Lung microvascular endothelial cell (primary cell): ENCODE measurements around the gene CPNE7. TPM values are rescaled to one million over a fixed set of nuclear protein-coding genes. Genes with fewer than 3 reads are reported as not detected.
"Not testable (repeated sequence)": the region's sequence is repeated elsewhere in the genome, so short reads cannot be mapped to it uniquely, and the experiment has no call there.

Source experiments
- DNase-seq, 2 donors: peaks; one replicate each; pipeline versions ENCODE4 v3.0.0 to v3.0.0-alpha.2; 2010; ENCODE audit warnings: low read depth in 2 of 2
- total RNA-seq: library from RNA; depleted of rRNA; stranded (reverse); fragments of >200 nt; gene quantifications from 2 replicates; pipeline ENCODE4 v1.2.1, GENCODE V29; 2014

Gene CPNE7
- total RNA-seq, 1 donor from 2014 or later = 1.2 TPM

DNA sequence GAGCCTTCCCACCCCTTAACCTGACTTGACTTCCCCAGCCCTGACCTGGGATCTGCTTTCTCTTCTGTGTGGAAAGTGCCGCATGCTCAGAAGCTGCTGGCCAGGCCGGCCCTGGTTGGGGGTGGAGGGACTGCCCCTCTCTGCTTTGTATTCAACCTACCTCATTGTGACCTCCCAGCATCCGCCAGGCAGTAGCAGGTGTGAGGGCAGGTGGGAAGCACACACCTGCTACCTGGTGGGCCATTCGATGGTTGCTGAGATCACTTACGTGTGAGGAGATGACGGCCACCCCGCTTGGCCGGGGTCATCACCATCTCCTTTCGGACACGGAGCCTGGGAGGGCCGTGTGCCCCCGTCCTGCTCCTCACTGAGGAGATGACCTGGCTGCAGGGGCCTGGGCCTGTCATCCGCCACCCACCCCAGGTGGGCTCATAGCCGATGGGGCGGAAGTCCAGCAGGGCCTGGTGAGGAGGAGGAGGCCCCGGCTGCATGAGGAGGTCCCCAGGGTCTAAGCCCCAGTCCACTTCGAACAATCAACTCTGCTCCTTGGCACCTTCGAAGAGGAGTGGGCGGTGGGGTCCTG, 7.1 kb downstream of the CPNE7 start:
- peak in 1 of 2 donors; percentile 35 for DNase-seq

DNA sequence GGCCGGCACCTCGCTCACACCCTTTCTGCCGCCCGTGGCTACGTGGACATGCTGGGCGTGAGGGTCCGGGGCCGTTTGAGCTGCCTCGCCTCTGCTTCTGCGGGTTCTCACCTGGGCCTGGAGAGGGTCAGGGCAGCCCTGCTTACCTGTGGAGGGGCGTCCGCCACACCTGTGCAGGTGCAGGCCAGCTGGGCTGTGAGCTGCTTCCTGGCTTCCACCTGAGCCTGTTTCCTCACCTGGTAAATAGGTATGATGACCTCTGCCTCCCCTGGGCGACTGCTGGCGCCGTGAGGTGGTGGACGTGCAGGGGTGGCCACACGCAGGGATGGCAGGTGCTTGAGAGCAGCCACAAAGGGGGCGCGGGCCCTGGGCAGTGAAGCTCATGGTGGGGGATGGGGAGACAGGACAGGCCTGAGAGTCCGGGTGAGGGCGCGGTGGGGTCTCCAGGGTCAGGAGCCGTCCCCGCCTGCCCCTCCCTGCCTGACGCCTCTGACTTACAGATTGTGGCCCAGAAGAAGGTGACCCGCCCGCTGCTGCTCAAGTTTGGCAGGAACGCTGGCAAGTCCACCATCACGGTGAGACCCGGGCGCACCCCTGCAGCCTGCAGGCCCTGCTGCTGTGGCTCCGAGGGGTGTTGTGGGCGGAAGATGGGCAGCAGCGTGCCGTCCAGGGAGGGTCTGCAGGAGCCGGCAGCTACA, 7.8 kb downstream of the CPNE7 start:
- no peak for DNase-seq

DNA sequence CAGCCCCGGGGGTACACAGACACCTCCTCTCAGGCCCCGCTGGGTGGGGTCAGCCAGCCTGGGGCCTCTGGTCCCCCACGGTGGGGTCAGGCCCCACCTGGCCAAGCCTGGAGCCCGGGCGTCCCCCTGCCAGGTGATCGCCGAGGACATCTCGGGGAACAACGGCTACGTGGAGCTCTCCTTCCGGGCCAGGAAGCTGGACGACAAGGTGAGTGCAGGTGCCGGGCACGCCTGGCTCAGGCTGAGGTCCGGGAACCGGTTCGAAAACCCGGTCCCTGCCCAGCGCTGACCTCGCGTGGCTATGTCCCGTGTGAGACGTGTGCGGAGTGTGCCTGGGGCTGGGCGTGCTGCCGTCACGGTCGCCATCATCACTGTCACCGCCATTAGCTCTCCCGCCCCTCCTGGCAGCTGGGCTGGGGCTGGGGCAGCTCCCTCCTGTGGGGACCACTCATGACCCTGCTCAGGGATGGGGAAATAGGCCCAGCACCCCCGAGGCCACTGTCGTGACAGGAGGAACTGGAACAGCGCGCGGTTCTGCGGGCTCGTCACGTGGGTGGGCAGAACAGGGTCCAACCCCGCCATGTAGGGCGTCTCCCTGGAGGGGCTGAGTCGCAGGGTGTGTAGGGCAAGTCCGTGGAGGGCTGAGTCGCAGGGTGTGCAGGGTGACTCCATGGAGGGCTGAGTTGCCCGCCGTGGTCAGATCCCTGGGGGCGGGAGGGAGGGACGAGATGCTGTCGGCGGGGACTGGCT, 8.5 kb downstream of the CPNE7 start:
- DNase-seq = no peak

DNA sequence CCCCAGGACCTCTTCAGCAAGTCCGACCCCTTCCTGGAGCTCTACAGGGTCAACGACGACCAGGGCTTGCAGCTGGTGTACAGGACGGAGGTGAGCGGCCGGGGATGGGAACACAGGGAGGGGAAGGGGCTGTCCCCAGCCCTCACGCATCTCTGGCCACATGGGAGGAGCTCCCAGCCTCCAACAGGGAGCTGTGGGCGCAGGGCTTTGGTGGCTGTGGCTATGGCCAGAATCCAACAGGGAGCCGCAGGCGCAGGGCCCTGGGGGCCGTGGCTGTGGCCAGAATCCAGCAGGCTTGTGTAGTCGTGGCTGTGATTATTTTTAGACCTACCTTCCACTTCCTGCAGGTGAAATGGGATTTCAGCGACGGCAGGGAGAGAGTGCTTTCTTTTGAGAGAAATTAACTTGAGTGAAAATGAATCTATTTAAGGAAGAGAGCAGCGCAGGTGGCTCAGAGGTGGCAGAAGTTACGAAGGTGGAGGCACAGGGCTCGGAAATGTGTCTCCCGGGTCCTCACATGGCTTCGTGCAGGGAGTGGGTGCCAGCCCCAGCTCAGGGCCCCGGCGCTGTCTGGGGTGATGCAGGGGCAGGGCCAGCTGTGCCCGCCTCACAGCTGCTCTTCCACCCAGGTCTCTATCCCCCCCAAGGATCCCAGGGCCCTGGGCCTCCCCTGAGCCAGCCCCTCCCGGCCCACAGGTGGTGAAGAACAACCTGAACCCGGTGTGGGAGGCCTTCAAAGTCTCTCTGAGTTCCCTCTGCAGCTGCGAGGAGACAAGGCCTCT, 9.4 kb downstream of the CPNE7 start:
- DNase-seq = no peak

DNA sequence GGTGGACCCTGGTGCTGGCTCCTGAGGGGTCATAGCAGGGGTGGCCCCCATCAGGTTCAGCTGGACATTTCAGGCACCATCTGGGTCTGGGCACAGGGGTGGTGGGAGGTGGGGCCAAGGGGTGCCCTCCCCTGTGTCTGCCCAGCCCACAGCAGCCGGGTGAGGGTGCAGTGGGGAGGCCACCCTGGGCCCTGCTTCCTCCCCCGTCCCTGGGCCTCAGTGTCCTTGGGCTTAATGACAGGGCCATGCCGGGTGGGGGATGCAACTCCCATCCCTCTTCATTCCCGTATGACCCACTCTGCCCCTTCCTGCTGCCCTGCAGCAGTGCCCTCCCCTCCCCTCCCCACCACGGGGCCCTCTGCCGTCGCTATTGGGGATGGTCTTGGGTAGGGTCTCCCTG, 10.7 kb downstream of the CPNE7 start:
- no peak for DNase-seq

DNA sequence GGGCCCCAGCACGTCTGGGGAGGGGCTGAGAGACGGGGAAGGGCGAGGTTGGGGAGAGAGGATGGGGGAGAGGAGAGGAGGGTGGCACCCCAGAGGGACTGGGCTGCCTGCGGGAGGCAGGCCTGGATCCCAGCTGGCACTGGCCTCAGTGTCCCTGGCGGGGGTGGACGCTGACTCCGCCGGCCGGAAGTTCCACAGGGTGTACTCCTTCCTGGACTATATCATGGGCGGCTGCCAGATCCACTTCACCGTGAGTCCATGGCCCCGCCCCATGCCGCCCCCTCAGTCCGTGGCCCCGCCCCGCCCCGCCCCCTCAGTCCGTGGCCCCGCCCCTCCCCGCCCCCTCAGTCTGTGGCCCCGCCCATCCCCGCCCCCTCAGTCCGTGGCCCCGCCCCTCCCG, 11.3 kb downstream of the CPNE7 start:
- DNase-seq = peak; percentile 74 to 91

DNA sequence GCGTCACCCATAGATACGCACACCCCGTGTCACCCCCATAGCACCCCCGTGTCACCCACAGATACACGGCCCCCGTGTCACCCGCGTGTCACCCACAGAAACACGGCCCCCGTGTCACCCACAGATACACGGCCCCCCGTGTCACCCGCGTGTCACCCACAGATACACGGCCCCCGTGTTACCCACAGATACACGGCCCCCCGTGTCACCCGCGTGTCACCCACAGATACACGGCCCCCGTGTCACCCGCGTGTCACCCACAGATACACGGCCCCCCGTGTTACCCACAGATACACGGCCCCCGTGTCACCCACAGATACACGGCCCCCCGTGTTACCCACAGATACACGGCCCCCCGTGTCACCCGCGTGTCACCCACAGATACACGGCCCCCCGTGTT, 12.1 kb downstream of the CPNE7 start:
- DNase-seq = not testable (repeated sequence)

DNA sequence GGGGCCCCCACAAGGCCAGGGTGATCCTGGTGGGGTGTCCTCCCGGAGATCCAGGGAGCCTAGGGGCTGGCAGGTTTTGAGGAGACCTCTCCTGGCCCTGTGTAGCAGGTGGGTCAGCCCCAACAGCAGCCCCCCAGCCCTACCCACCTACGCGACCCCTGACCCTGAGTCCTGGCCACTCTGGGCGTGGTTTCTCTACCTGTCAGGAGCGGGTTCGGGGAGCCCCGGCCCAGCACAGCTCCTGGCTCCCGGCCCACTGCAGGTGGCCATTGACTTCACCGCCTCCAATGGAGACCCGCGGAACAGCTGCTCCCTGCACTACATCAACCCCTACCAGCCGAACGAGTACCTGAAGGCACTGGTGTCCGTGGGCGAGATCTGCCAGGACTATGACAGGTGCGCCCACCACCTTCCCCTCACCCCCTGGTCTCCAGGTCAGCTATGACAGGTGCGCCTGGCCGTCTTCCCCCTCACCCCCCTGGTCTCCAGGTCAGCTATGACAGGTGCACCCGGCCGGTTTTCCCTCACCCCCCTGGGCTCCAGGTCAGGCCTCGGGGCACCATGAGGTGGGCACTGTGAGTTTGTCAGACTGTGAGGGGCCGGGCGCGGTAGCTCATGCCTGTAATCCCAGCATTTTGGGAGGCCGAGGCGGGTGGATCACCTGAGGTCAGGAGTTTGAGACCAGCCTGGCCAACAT, 13.0 kb downstream of the CPNE7 start:
- no peak for DNase-seq

DNA sequence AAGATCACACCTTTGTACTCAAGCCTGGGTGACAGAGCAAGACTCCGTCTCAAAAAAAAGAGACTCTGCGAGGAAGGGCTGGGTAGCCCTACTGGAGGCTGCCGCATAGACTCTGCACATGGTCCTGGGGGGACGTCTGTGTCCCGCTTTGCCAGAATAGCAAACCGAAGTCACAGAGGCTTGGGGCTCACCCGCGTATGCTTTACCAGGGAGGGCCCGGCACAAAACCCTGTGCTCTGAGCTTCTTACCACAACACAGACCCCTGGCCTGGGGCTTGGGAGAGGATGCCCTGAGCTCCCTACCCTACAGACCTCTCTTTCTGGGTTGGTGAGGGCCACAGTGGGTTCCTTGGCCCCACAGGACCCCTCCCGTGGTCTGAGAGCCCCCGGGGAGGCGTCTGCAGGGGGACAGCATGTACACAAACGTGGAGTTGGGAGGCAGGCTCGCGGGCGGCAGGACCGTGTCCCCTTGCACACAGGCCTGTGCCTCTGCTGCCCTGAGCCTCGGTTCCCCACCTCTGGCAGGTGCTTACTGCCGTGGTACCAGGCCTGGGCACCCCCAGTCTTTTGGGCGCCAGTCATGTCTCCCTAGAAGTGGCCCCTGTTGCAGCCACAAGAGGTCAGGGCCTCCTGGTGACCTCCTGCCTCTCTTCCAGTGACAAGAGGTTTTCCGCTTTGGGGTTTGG, 13.8 kb downstream of the CPNE7 start:
- no peak for DNase-seq

DNA sequence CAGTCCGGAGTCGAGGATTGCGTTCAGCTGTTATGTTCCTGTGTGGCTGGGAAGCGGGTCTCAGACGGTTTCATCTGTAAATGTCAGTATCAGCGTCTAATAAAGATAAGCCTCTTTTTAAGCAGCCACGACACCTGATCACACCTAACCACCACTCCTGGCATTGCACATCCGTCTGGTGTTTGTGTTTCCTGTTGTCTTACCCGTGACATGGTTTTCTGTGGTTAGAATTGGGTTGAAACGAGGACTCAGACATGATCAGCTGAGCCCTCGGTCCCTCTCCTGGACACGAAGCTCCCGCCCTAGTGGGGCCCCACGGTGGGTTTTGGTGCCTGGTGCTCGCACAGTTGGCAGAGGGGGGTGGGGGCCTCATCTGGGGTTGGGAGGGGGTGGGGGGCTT, 18.3 kb downstream of the CPNE7 start:
- DNase-seq = no peak

DNA sequence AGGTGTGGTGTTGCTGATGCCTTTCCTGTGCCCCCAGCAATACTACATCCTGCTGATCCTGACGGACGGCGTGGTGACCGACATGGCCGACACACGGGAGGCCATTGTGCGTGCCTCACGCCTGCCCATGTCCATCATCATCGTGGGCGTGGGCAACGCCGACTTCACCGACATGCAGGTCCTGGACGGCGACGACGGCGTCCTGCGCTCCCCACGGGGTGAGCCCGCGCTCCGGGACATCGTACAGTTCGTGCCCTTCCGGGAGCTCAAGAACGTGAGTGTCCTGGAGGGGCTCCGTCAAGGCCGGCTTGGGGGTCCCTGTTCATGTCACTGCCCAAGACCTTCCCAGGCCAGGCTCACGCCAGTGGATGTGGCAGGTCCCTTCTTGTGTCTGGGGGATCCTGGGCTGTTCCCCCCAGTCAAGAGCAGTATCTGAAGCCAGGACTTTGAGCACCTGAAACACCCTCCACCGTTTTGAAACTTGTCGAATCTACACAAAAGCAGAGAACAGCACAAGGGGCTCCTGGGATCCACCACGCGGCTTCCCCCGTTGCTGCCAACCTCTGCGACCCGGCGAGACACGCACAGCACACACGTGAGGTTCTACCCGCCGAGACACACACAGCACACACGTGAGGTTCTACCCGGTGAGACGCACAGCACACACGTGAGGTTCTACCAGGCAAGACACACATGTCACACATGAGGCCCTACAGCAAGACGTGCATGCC, 19.9 kb downstream of the CPNE7 start:
- DNase-seq = no peak

DNA sequence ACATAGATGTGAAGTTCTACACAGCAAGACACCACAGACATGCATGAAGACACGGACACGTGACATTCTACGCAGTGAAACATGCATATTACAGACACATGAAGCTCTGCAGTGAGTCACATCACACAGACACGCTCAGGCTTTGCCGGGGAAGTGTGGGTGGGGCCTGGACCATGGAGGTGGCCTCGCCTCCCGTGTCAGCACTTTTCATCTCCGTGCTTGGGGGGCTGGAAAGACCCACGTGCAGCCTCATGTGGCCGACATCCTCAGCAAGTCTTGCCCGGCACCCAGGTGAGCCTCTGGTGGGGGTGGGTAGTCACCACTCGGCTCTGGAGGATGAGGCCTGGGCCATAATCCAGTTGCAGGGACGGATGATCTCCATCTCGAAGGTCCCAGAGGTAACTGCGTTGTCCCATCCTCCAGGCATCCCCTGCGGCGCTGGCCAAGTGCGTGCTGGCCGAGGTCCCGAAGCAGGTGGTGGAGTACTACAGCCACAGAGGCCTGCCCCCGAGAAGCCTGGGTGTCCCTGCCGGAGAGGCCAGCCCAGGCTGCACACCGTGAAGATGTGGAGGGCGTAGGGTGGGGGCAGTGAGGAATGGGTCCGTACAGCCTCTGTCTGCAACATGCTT, 20.6 kb downstream of the CPNE7 start:
- DNase-seq = no peak

DNA sequence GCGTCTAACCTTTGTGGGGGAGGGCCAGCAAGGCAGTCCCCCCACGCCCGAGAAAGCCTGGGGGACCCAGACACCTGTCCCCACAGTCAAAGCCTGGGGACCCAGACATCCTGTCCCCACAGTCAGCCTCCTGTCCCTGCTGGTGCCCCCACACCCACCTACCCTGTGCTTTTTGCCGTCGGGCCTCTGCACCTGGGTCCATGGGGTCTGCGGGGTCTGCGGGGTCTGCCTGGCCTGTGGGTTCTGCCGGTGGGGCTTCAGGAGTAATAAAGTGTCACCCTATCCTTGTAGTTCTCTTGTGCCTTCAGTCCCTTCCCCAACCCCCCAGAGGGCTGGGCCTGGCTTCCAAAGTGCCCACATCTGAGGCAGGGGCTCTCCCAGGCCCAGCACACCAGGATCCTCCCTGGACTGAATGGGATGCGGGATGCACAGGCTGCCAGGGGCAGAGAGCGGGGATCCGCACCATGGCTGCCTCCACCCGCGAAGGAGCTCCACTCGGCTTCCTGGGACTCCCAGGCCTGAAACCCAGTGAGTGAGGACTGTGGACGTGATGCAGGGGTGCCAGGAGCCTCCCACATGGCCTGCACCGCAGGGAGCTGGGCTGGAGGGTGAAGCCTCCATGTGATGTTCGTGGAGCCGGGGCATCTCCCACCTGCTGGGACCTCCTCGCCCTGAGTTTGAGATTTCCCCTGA, 21.5 kb downstream of the CPNE7 start:
- DNase-seq = no peak

DNA sequence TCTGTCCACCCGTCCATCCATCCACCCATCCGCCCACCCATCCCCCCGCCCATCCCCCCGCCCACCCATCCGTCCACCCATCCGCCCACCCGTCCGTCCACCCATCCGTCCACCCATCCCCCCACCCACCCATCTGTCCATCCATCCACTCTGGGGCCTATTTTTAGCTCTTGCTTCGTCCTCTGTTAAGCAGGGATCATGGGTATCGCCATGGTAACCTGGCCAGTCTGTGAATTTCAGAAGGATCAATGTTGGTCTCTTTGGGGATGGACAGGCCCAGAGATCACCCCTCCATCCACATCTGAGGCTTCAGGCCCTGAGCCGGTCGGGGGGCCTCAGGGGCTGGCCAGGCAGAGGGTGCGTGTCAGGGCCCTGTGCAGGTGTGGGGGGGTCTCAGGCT, 22.6 kb downstream of the CPNE7 start:
- no peak for DNase-seq

DNA sequence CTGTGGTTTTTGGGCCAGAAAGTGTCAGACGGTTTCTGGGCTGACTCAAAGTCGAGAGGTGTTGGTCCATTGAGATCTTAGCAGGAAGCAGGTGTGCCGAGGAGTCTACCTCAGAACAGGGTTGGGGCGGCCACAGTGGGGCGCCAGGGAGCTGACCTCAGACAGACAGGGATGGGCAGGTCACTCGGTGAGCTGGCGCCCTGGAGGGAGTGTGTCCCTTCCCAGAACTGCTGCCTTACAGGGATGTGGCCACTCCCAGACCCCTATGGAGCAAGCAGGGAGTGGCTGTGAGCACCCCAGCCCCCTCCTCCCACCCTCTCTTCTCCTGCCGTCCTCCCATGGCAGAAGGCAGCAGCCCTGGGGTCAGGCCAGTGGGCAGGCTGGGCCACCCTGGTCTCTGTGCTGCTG, 23.9 kb downstream of the CPNE7 start:
- no peak for DNase-seq

DNA sequence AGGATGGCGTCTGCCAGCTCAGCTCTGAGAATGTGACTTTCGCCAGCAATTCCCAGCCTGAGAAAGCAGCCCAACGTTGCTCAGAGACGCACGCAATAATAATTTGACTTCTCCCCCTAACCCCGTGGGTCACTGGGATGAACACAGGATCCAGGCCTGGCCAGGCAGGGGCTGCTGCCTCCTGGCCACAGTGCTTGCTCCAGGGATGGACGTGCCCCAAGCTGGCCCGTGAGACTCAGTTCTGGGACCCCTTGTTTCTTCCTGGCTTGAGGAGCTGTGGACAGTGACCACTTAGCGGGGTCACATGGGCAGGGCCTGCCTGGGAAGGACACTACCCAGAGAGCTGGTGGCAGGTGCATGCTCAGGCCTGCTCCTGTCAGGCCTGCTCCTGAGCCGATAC, 24.3 kb downstream of the CPNE7 start:
- no peak for DNase-seq

DNA sequence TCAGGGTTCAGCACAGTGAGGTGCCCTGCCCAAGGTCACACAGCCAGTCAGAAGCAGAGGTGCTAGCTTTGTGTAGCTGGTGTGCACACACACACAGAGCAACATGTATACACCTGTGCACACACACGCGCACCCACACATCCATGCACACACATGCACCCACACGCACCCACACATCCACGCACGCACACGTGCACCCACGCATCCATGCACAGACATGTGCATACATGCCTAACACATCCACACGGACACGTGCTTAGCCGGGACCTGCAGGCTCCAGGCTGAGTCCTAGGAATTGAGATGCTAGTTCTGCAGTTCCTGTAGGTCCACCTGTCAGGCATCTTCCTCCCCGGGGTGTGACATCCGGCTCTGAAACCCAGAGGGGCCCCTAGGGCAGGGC, 24.9 kb downstream of the CPNE7 start:
- DNase-seq = no peak

DNA sequence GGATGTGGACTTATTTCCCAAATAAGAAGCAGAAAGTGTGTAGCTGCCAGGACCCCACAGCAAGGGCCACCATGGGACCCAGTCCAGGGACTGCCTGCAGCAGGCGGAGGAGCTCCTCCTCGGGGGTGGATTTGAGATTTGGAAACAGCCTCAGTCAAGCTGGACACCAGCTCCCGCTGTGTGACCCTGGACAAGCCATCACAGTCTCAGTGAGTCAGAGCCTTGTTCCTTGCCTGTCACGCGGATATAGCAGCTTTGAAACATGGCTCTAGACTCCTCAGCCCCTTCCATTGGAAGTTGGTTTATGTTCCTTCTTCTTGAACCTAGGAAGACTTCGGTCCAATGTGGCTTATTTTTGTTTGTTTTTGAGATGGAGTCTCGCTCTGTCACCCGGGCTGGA, 25.4 kb downstream of the CPNE7 start:
- no peak for DNase-seq

DNA sequence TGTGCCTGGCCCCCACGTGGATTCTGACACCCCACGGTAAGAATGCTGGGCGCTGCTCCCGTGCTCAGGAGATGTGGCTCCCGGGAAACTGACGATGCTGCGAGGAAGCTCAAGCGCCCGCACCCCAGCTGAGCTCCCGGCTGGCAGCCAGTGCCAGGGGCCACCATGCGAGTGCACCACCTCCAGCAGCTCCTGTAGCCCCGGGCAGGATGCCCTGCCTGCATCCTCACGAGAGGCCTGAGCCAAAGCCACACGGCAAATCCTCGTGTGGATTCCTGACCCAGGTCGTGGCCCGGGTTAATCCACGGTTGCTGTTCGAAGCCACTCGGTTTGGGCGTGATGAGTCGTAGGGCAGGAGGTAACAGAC, 26.3 kb downstream of the CPNE7 start:
- DNase-seq = no peak
